Stomach (tissue), 4 donors: Measurements from ENCODE around the gene DLEC1.

Experiments
- CTCF ChIP-seq, 7 experiments: fragments of 450-650 bp in 4 of 7; fragments of 200-600 bp in 3 of 7; sonication (generic) in 3 of 7; IDR thresholded peaks; one replicate each; pipeline ENCODE4 v1.5.1; 2016 to 2019; ENCODE audit warnings: antibody characterized with exemption in 7 of 7, control low read depth in 2 of 7, mild to moderate bottlenecking in 1 of 7
- POLR2AphosphoS5 ChIP-seq, 3 donors: sonication (generic); formaldehyde crosslinking; IDR thresholded peaks; one replicate each; pipeline ENCODE4 v1.6.1; 2016; ENCODE audit warnings: antibody characterized with exemption in 3 of 3

GRCh38 chr3:38062809-38063208, 23.8 kb downstream of the DLEC1 start:
- no peak for TF ChIP-seq POLR2AphosphoS5 (IDR thresholded peaks at IDR 0.05)
- TF ChIP-seq CTCF (IDR thresholded peaks at IDR 0.05), result no peak
